A673 (cell line): ENCODE measurements around the gene CCBE1. TPM values are rescaled to one million over a fixed set of nuclear protein-coding genes. Genes with fewer than 3 reads are reported as not detected.

Experiments used
- BruUV-seq: library from RNA; stranded (reverse); fragments of 400-500 nt; replicated peaks from 2 replicates; lab custom pipeline; 2021; lab: Mats Ljungman, UMichigan
- CTCF ChIA-PET: fragments of 300-600 bp; sonication (Branson Sonifier 250); formaldehyde crosslinking; loops from one replicate; lab custom pipeline; 2022; ENCODE audit warnings: antibody characterized with exemption; lab: Charles Lee
- POLR2A ChIA-PET: fragments of 300-600 bp; sonication (Branson Sonifier 250); formaldehyde crosslinking; loops from one replicate; lab custom pipeline; 2022; ENCODE audit warnings: antibody characterized with exemption; ENCODE audit not compliant: low non-redundant PET; lab: Charles Lee
- DNase-seq: peaks from one replicate; pipeline ENCODE4 v3.0.0-alpha.2; 2015; ENCODE audit warnings: low spot score
- H3K27ac ChIP-seq: fragments of 200-600 bp; sonication (generic); 2 replicates; pipeline ENCODE4 v1.5.1; 2016; ENCODE audit warnings: mixed run types, low read depth, mild to moderate bottlenecking, mixed read lengths, antibody characterized with exemption, low read length; ENCODE audit not compliant: poor library complexity, severe bottlenecking
- H3K27me3 ChIP-seq: fragments of 200-600 bp; sonication (generic); replicated peaks from 2 replicates; pipeline ENCODE4 v1.6.1; 2017; ENCODE audit warnings: mixed run types, low read depth, mild to moderate bottlenecking, mixed read lengths, antibody characterized with exemption, low read length; ENCODE audit not compliant: insufficient read depth, poor library complexity
- H3K36me3 ChIP-seq: fragments of 200-600 bp; sonication (generic); 2 replicates; pipeline ENCODE4 v1.6.1; 2016; ENCODE audit warnings: mixed run types, mild to moderate bottlenecking, mixed read lengths, antibody characterized with exemption, low read length; ENCODE audit not compliant: insufficient read depth, poor library complexity, severe bottlenecking
- H3K4me1 ChIP-seq: fragments of 200-600 bp; sonication (generic); 2 replicates; pipeline ENCODE4 v1.6.1; 2017; ENCODE audit warnings: mixed run types, mild to moderate bottlenecking, mixed read lengths, antibody characterized with exemption, low read length; ENCODE audit not compliant: insufficient read depth, poor library complexity, severe bottlenecking
- H3K4me3 ChIP-seq: fragments of 200-600 bp; sonication (generic); 2 replicates; pipeline ENCODE4 v1.5.1; 2016; ENCODE audit warnings: low read depth, mixed run types, mild to moderate bottlenecking, mixed read lengths, low read length; ENCODE audit not compliant: poor library complexity, severe bottlenecking
- H3K9me3 ChIP-seq: fragments of 200-600 bp; sonication (generic); 2 replicates; pipeline ENCODE4 v1.6.1; 2016; ENCODE audit warnings: mixed run types, low read depth, mild to moderate bottlenecking, mixed read lengths, antibody characterized with exemption, low read length; ENCODE audit not compliant: poor library complexity, severe bottlenecking
- EZH2 ChIP-seq: fragments of 200-600 bp; sonication (generic); IDR thresholded peaks from 2 replicates; pipeline ENCODE4 v1.6.1; 2017; ENCODE audit warnings: borderline replicate concordance, low read depth, mild to moderate bottlenecking, mixed read lengths, antibody characterized with exemption, low read length; ENCODE audit not compliant: poor library complexity, severe bottlenecking
- intact Hi-C: fragments of 100-400 bp; cut with micrococcal nuclease; formaldehyde crosslinking; loops from one replicate; pipeline ENCODE4 v1.10.0; 2022; ENCODE audit not compliant: unreplicated experiment
- total RNA-seq: library from RNA; stranded (reverse); gene quantifications from 2 replicates; pipeline ENCODE4 v1.2.3, GENCODE V29; 2021
- TF ChIP-seq, protein P1 (sequence below): fragments of 300-800, 200-600 bp; sonication (generic); conservative IDR thresholded peaks from 2 replicates; pipeline ENCODE4 v1.5.1; 2017; ENCODE audit warnings: low read depth, mild to moderate bottlenecking, antibody characterized with exemption, low read length, moderate library complexity, mixed read lengths

The CCBE1 gene
- total RNA-seq, 1 experiment from 2014 or later = not detected

DNA sequence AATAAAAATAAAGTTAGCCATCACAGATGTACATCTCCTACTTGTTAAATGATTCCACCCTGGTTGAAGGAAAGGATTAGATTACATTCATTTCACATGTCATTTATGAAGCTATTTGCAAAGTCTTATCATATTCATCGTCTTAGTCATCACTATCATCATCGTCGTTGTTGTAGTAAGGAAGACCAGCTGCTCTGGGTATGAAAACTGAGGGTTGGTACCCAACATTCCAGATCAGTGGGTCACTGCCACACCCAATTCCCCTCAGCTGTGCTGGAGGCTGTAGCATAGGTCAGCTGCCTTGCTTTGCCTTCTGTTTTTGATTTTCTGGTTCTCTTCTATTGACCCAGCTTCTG, 20.9 kb upstream of the CCBE1 start:
- Histone ChIP-seq H3K27ac (no peak overlapping the region), H3K4me3 (no peak overlapping the region), H3K9me3 (no peaks in the 10 kb centered on the region), H3K4me1 (no peaks in the 10 kb centered on the region), H3K36me3 (no peaks in the 10 kb centered on the region), H3K27me3 (peaks cover 28% of the 10 kb centered on the region)
- no TSS peak for BruUV-seq
- POLR2A ChIA-PET = no interaction called here
- CTCF ChIA-PET = no interaction called here
- no peak for TF ChIP-seq EZH2
- TF ChIP-seq, protein P1, sequence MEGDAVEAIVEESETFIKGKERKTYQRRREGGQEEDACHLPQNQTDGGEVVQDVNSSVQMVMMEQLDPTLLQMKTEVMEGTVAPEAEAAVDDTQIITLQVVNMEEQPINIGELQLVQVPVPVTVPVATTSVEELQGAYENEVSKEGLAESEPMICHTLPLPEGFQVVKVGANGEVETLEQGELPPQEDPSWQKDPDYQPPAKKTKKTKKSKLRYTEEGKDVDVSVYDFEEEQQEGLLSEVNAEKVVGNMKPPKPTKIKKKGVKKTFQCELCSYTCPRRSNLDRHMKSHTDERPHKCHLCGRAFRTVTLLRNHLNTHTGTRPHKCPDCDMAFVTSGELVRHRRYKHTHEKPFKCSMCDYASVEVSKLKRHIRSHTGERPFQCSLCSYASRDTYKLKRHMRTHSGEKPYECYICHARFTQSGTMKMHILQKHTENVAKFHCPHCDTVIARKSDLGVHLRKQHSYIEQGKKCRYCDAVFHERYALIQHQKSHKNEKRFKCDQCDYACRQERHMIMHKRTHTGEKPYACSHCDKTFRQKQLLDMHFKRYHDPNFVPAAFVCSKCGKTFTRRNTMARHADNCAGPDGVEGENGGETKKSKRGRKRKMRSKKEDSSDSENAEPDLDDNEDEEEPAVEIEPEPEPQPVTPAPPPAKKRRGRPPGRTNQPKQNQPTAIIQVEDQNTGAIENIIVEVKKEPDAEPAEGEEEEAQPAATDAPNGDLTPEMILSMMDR = no peak
- DNase-seq = peak; percentile 15
- intact Hi-C loops = no loop called here

DNA sequence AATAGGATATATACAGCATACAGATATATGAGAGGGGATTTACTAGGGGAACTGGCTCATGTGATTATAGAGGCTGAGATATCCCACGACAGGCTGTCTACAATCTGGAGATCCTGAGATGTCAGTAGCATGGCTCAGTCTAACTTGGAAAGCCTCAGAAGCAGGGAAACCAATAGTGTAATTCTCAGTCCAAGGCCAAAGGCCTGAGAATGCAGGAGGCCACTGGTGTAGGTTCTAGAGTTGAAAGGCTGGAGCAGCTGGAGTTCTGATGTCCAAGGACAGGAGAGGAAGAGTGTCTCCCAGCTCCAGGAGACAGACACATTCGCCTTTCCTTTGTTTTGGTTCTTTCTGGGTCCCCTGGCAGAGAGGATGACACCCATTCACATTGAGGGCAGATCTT, 20.1 kb upstream of the CCBE1 start:
- no peak overlapping the region for H3K27ac ChIP-seq
- no peak overlapping the region for H3K4me3 ChIP-seq
- CTCF ChIA-PET = no interaction called here
- H3K36me3 ChIP-seq = no peaks in the 10 kb centered on the region
- DNase-seq = no peak
- intact Hi-C loops = no loop called here
- H3K27me3 ChIP-seq = peaks cover 28% of the 10 kb centered on the region
- TF ChIP-seq, protein P1 = no peak
- no peak for TF ChIP-seq EZH2
- no peaks in the 10 kb centered on the region for H3K9me3 ChIP-seq
- no TSS peak for BruUV-seq
- no peaks in the 10 kb centered on the region for H3K4me1 ChIP-seq
- POLR2A ChIA-PET = no interaction called here

DNA sequence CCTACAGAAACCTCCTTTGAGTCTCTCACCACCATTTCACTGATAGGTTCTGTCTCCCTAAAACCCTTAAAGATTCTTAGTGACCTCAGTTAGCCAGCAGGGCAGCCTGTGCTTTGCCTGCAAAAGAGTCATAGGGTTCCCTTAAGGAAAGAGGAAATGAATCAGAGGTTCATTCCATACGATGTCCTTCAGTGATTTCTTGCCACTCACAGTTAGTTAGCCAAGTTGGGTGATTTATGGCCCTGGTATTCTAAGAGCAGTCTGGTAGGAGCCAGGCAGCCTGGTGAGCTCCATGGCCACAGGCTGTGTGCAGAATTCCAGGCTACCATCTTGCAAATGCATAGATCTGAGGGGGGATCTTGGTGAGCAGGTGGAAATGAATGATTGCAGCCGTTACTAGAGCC, 18.7 kb upstream of the CCBE1 start:
- Histone ChIP-seq H3K36me3 (no peaks in the 10 kb centered on the region), H3K4me1 (no peaks in the 10 kb centered on the region), H3K27ac (no peak overlapping the region), H3K9me3 (no peaks in the 10 kb centered on the region), H3K4me3 (no peak overlapping the region), H3K27me3 (peaks cover 22% of the 10 kb centered on the region)
- intact Hi-C loops = no loop called here
- POLR2A ChIA-PET = no interaction called here
- peak; percentile 45 for DNase-seq
- CTCF ChIA-PET = no interaction called here
- BruUV-seq = no TSS peak
- TF ChIP-seq, protein P1 = no peak
- no peak for TF ChIP-seq EZH2
